ENCODE measurements around the gene GUCD1.

DNA sequence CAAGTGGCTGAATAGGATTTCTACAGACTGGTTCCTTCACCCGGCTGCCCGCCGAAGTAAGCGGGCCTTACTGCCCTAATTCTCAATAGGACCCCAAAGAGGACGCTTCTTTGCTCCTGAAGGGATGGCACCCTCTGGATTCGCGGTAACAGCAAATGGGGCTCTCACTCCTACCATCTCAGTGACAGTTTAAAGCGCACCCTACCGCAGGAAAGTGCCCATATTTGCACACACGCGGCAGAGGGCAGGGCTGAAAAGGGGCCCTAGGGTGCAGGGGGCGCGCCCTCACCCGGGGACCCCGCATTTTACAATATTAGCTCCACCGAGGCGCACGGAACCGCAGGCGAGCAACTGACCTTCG lies 60.8 kb downstream of the GUCD1 start:
- TF ChIP-seq, protein P1, sequence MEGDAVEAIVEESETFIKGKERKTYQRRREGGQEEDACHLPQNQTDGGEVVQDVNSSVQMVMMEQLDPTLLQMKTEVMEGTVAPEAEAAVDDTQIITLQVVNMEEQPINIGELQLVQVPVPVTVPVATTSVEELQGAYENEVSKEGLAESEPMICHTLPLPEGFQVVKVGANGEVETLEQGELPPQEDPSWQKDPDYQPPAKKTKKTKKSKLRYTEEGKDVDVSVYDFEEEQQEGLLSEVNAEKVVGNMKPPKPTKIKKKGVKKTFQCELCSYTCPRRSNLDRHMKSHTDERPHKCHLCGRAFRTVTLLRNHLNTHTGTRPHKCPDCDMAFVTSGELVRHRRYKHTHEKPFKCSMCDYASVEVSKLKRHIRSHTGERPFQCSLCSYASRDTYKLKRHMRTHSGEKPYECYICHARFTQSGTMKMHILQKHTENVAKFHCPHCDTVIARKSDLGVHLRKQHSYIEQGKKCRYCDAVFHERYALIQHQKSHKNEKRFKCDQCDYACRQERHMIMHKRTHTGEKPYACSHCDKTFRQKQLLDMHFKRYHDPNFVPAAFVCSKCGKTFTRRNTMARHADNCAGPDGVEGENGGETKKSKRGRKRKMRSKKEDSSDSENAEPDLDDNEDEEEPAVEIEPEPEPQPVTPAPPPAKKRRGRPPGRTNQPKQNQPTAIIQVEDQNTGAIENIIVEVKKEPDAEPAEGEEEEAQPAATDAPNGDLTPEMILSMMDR (IDR thresholded peaks at IDR 0.05) = no peak
- no peak for TF ChIP-seq POLR2A (IDR thresholded peaks at IDR 0.05)

Data from lower leg skin (tissue), 3 donors.